PC-9 (cell line): Measurements from ENCODE around the gene ALK. TPM values are rescaled to one million over a fixed set of nuclear protein-coding genes. Genes with fewer than 3 reads are reported as not detected.

Experiments
- BruUV-seq: library from RNA; stranded (reverse); fragments of 400-500 nt; replicated peaks from 2 replicates; lab custom pipeline; 2021; lab: Mats Ljungman, UMichigan
- CTCF ChIA-PET: fragments of 300-600 bp; sonication (Branson Sonifier 250); formaldehyde crosslinking; loops from one replicate; lab custom pipeline; 2022; ENCODE audit warnings: antibody characterized with exemption; lab: Charles Lee
- POLR2A ChIA-PET: fragments of 300-600 bp; sonication (Branson Sonifier 250); formaldehyde crosslinking; loops from one replicate; lab custom pipeline; 2022; ENCODE audit warnings: antibody characterized with exemption; ENCODE audit not compliant: unreplicated experiment; lab: Charles Lee
- DNase-seq, 2 experiments: peaks; one replicate each; pipeline versions ENCODE4 v3.0.0 to v3.0.0-alpha.2; 2015 to 2022; ENCODE audit warnings: mixed read lengths in 1 of 2
- H2AFZ ChIP-seq: fragments of 200-600 bp; sonication (generic); 2 replicates; pipeline ENCODE4 v1.8.1; 2017; ENCODE audit warnings: antibody characterized with exemption
- H3F3A ChIP-seq: fragments of 200-600 bp; sonication (generic); 2 replicates; pipeline ENCODE4 v1.8.1; 2017; ENCODE audit warnings: antibody characterized with exemption, mild to moderate bottlenecking, low read depth; ENCODE audit not compliant: insufficient read depth
- H3K27ac ChIP-seq: fragments of 200-600 bp; sonication (generic); 2 replicates; pipeline ENCODE4 v1.6.1; 2016; ENCODE audit warnings: mixed run types
- H3K27me3 ChIP-seq: fragments of 200-600 bp; sonication (generic); 2 replicates; pipeline ENCODE4 v1.6.1; 2016; ENCODE audit warnings: low read depth, mixed run types; ENCODE audit not compliant: insufficient read depth
- H3K36me3 ChIP-seq: fragments of 200-600 bp; sonication (generic); 2 replicates; pipeline ENCODE4 v1.6.1; 2016; ENCODE audit warnings: low read depth, mixed run types
- H3K4me1 ChIP-seq: fragments of 200-600 bp; sonication (generic); replicated peaks from 2 replicates; pipeline ENCODE4 v1.6.1; 2016; ENCODE audit warnings: mixed run types; ENCODE audit not compliant: insufficient read depth
- H3K4me2 ChIP-seq: fragments of 200-600 bp; sonication (generic); 2 replicates; pipeline ENCODE4 v1.6.1; 2017; ENCODE audit warnings: mixed run types
- H3K4me3 ChIP-seq: fragments of 200-600 bp; sonication (generic); 2 replicates; pipeline ENCODE4 v1.6.1; 2016; ENCODE audit warnings: mixed run types
- H3K79me2 ChIP-seq: fragments of 200-600 bp; sonication (generic); 2 replicates; pipeline ENCODE4 v1.6.1; 2017; ENCODE audit warnings: low read depth, mixed run types
- H3K9me2 ChIP-seq: fragments of 200-600 bp; sonication (generic); 2 replicates; pipeline ENCODE4 v1.8.1; 2017; ENCODE audit warnings: mild to moderate bottlenecking; ENCODE audit not compliant: insufficient read depth
- H3K9me3 ChIP-seq: fragments of 200-600 bp; sonication (generic); 2 replicates; pipeline ENCODE4 v1.8.1; 2016; ENCODE audit warnings: low read depth; ENCODE audit not compliant: insufficient read depth
- H4K20me1 ChIP-seq: fragments of 200-600 bp; sonication (generic); 2 replicates; pipeline ENCODE4 v1.8.1; 2017; ENCODE audit not compliant: insufficient read depth
- CTCF ChIP-seq: fragments of 200-600 bp; sonication (generic); conservative IDR thresholded peaks from 2 replicates; pipeline ENCODE4 v1.6.1; 2017; ENCODE audit warnings: mixed run types, antibody characterized with exemption, mild to moderate bottlenecking, moderate library complexity
- EZH2 ChIP-seq: fragments of 200-600 bp; sonication (generic); IDR thresholded peaks from 2 replicates; pipeline ENCODE4 v1.8.0; 2017; ENCODE audit warnings: antibody characterized with exemption, low read depth
- intact Hi-C: fragments of 100-400 bp; cut with micrococcal nuclease; formaldehyde crosslinking; loops from one replicate; pipeline ENCODE4 v1.10.0; 2022; ENCODE audit not compliant: unreplicated experiment
- total RNA-seq: library from RNA; stranded (reverse); gene quantifications from 2 replicates; pipeline ENCODE4 v1.2.3, GENCODE V29; 2021

The ALK gene
- total RNA-seq, 1 experiment from 2014 or later, result not detected

GRCh38 chr2:29962922-29963321 is 41.5 kb upstream of the ALK start:
- no peak for DNase-seq
- Histone ChIP-seq H3K4me2 (no peak overlapping the region), H2AFZ (no peak overlapping the region), H3K27me3 (peaks cover 81% of the 10 kb centered on the region), H3K27ac (no peak overlapping the region), H3K4me1 (no peaks in the 10 kb centered on the region), H3K36me3 (no peaks in the 10 kb centered on the region), H3K79me2 (no peaks in the 10 kb centered on the region), H4K20me1 (no peaks in the 10 kb centered on the region), H3K4me3 (no peak overlapping the region), H3K9me3 (no peaks in the 10 kb centered on the region), H3F3A (no peaks in the 10 kb centered on the region), H3K9me2 (no peaks in the 10 kb centered on the region)
- CTCF ChIA-PET, result no interaction called here
- BruUV-seq, result no TSS peak
- POLR2A ChIA-PET, result no interaction called here
- intact Hi-C loops, result no loop called here
- TF ChIP-seq CTCF (no peak), EZH2 (no peak)

- intact Hi-C loops, result no loop called here
Measured at GRCh38 chr2:29954316-29954715, 32.9 kb upstream of the ALK start.

GRCh38 chr2:29952973-29953372 is 31.6 kb upstream of the ALK start:
- POLR2A ChIA-PET, result no interaction called here
- Histone ChIP-seq H3K27me3 (0 out of 2 replicates have a peak, but pooled peaks cover 13% of the 10 kb centered on the region), H3F3A (no peaks in the 10 kb centered on the region), H3K4me2 (no peak overlapping the region), H3K36me3 (no peaks in the 10 kb centered on the region), H3K27ac (no peak overlapping the region), H3K4me3 (no peak overlapping the region), H3K9me3 (no peaks in the 10 kb centered on the region), H2AFZ (no peak overlapping the region), H4K20me1 (no peaks in the 10 kb centered on the region), H3K9me2 (no peaks in the 10 kb centered on the region), H3K4me1 (no peaks in the 10 kb centered on the region), H3K79me2 (no peaks in the 10 kb centered on the region)
- no peak for DNase-seq
- TF ChIP-seq EZH2, result no peak
- no peak for TF ChIP-seq CTCF
- CTCF ChIA-PET, result no interaction called here
- intact Hi-C loops, result no loop called here
- BruUV-seq, result no TSS peak

More at GRCh38 chr2:29954316-29954715, 32.9 kb upstream of the ALK start:
- Histone ChIP-seq H3F3A (no peaks in the 10 kb centered on the region), H4K20me1 (no peaks in the 10 kb centered on the region), H3K36me3 (no peaks in the 10 kb centered on the region), H3K27me3 (0 out of 2 replicates have a peak, but pooled peaks cover 13% of the 10 kb centered on the region), H3K4me1 (no peaks in the 10 kb centered on the region), H2AFZ (no peak overlapping the region), H3K79me2 (no peaks in the 10 kb centered on the region), H3K4me2 (no peak overlapping the region), H3K9me2 (no peaks in the 10 kb centered on the region), H3K9me3 (no peaks in the 10 kb centered on the region), H3K4me3 (no peak overlapping the region), H3K27ac (no peak overlapping the region)
- TF ChIP-seq CTCF (no peak), EZH2 (no peak)
- BruUV-seq, result no TSS peak
- ChIA-PET CTCF (no interaction called here), POLR2A (no interaction called here)
- DNase-seq, result no peak
